GM12878 (cell line): Measurements from ENCODE around the gene SPINK5. TPM values are rescaled to one million over a fixed set of nuclear protein-coding genes. Genes with fewer than 3 reads are reported as not detected.

Experiments used
- ATAC-seq: fragments of 200-7000 bp; cut with Tn5 transposase; 3 replicates; pipeline ENCODE4 v1.9.1; 2020; ENCODE audit warnings: mild to moderate bottlenecking, moderate library complexity
- BruUV-seq: library from RNA; stranded (reverse); fragments of 400-500 nt; replicated peaks from 2 replicates; lab custom pipeline; 2021; lab: Mats Ljungman, UMichigan
- CTCF ChIA-PET: fragments of 300-600 bp; sonication (Branson Sonifier 250); formaldehyde crosslinking; extraction: SDS; loops from one replicate; lab custom pipeline; 2021; ENCODE audit warnings: inconsistent platforms; lab: Yijun Ruan, JAX
- POLR2A ChIA-PET: fragments of 350-600 bp; formaldehyde crosslinking; extraction: SDS; loops from one replicate; lab custom pipeline; 2021; ENCODE audit warnings: inconsistent platforms; lab: Charles Lee
- RAD21 ChIA-PET: fragments of 300-600 bp; sonication (Branson Sonifier 250); formaldehyde crosslinking; loops from one replicate; lab custom pipeline; 2023; ENCODE audit warnings: antibody characterized with exemption; ENCODE audit not compliant: unreplicated experiment; lab: Charles Lee
- SMC1A ChIA-PET: fragments of 300-600 bp; sonication (Branson Sonifier 250); formaldehyde crosslinking; loops from one replicate; lab custom pipeline; 2023; ENCODE audit not compliant: unreplicated experiment, uncharacterized antibody; lab: Charles Lee
- DNase-seq: peaks from one replicate; pipeline ENCODE4 v3.0.0-alpha.2; 2011; ENCODE audit warnings: low read depth, low spot score
- FAIRE-seq: peaks from 3 replicates; lab custom pipeline; 2011; peaks lifted over from hg19 to GRCh38; lab: Jason Lieb, UNC
- H2AFZ ChIP-seq: 2 replicates; pipeline ENCODE4 v1.6.0; 2011; ENCODE audit warnings: low read depth, low read length, control low read depth; ENCODE audit not compliant: control insufficient read depth
- H3K27ac ChIP-seq: 2 replicates; pipeline ENCODE4 v1.5.1; 2011; ENCODE audit warnings: control low read depth; ENCODE audit not compliant: control insufficient read depth, insufficient read depth
- H3K27me3 ChIP-seq, 2 experiments: replicated peaks in 1 of 2; 2 replicates each; pipeline versions ENCODE4 v1.6.0 to v1.6.1; 2011; ENCODE audit warnings: low read length in 1 of 2; ENCODE audit not compliant: control insufficient read depth in 2 of 2, insufficient read depth in 2 of 2
- H3K36me3 ChIP-seq, 2 experiments: 2 replicates each; pipeline ENCODE4 v1.5.1; 2011; ENCODE audit warnings: low read length in 1 of 2; ENCODE audit not compliant: control insufficient read depth in 2 of 2, insufficient read depth in 2 of 2
- H3K4me1 ChIP-seq: 2 replicates; pipeline ENCODE4 v1.6.1; 2011; ENCODE audit warnings: mild to moderate bottlenecking, low read length, moderate library complexity, mixed read lengths; ENCODE audit not compliant: control insufficient read depth, insufficient read depth
- H3K4me2 ChIP-seq: 2 replicates; pipeline ENCODE4 v1.6.0; 2011; ENCODE audit warnings: control low read depth; ENCODE audit not compliant: control insufficient read depth, insufficient read depth
- H3K4me3 ChIP-seq: fragments of 200-600 bp; sonication (generic); 2 replicates; pipeline ENCODE4 v1.5.1; 2016
- H3K79me2 ChIP-seq: 2 replicates; pipeline ENCODE4 v1.6.0; 2011; ENCODE audit warnings: low read length; ENCODE audit not compliant: control insufficient read depth, insufficient read depth
- H3K9ac ChIP-seq: 2 replicates; pipeline ENCODE4 v1.8.0; 2011; ENCODE audit warnings: low read length, control low read depth, mixed read lengths; ENCODE audit not compliant: control insufficient read depth, insufficient read depth
- H3K9me3 ChIP-seq: replicated peaks from 3 replicates; pipeline ENCODE4 v1.5.1; 2011; ENCODE audit warnings: mild to moderate bottlenecking, low read length; ENCODE audit not compliant: control insufficient read depth, insufficient read depth
- H4K20me1 ChIP-seq: 2 replicates; pipeline ENCODE4 v1.6.0; 2011; ENCODE audit not compliant: control insufficient read depth, insufficient read depth
- BCL11A ChIP-seq: IDR thresholded peaks from 2 replicates; pipeline ENCODE4 v1.6.1; 2011; ENCODE audit warnings: low read depth, low read length
- BCLAF1 ChIP-seq: fragments of 450-650 bp; IDR thresholded peaks from 2 replicates; pipeline ENCODE4 v1.6.1; 2017; ENCODE audit warnings: antibody characterized with exemption, mild to moderate bottlenecking, moderate library complexity
- CUX1 ChIP-seq: IDR thresholded peaks from 2 replicates; pipeline ENCODE4 v1.6.1; 2012; ENCODE audit warnings: improper control_type of control experiment, low read depth, low read length; ENCODE audit not compliant: insufficient replicate concordance
- E4F1 ChIP-seq: fragments of 450-650 bp; IDR thresholded peaks from 2 replicates; pipeline ENCODE4 v1.6.1; 2018; ENCODE audit warnings: borderline replicate concordance, mild to moderate bottlenecking; ENCODE audit not compliant: partially characterized antibody
- ELK1 ChIP-seq: IDR thresholded peaks from 2 replicates; pipeline ENCODE4 v1.6.1; 2012; ENCODE audit warnings: low read depth, low read length, improper control_type of control experiment
- IKZF2 ChIP-seq, 2 experiments: fragments of 450-650 bp; IDR thresholded peaks; 2 replicates each; pipeline ENCODE4 v1.6.1; 2017; ENCODE audit warnings: mild to moderate bottlenecking in 2 of 2, moderate library complexity in 2 of 2
- MTA3 ChIP-seq: IDR thresholded peaks from 2 replicates; pipeline ENCODE4 v1.6.1; 2012; ENCODE audit warnings: low read length, inconsistent platforms, borderline replicate concordance
- MXI1 ChIP-seq: fragments of 150-350 bp; IDR thresholded peaks from 2 replicates; pipeline ENCODE4 v1.6.1; 2011; ENCODE audit warnings: low read depth, mild to moderate bottlenecking, inconsistent platforms, low read length, improper control_type of control experiment
- MYB ChIP-seq: fragments of 150-350 bp; IDR thresholded peaks from 2 replicates; pipeline ENCODE4 v1.6.1; 2014; ENCODE audit warnings: mild to moderate bottlenecking, low read depth, low read length, borderline replicate concordance
- NR2C2 ChIP-seq: IDR thresholded peaks from 2 replicates; pipeline ENCODE4 v1.6.1; 2011; ENCODE audit warnings: borderline replicate concordance, low read depth; ENCODE audit not compliant: control insufficient read depth, insufficient read length
- NRF1 ChIP-seq: conservative IDR thresholded peaks from 2 replicates; pipeline ENCODE4 v1.6.1; 2011; ENCODE audit warnings: mild to moderate bottlenecking, low read depth, low read length, improper control_type of control experiment
- RBBP5 ChIP-seq: fragments of 200-600 bp; sonication (generic); conservative IDR thresholded peaks from 2 replicates; pipeline ENCODE4 v1.6.1; 2016
- SMARCA5 ChIP-seq: fragments of 450-650 bp; IDR thresholded peaks from 2 replicates; pipeline ENCODE4 v1.6.1; 2017; ENCODE audit warnings: mild to moderate bottlenecking
- WGBS: methylation state at CpG from one replicate; pipeline ENCODE4 v1.1.6; 2016; ENCODE audit warnings: low lambda C conversion rate; ENCODE audit not compliant: insufficient replicate concordance, insufficient coverage; ENCODE audit errors: missing lambda C conversion rate; 5-methylcytosine and 5-hydroxymethylcytosine counted together
- in situ Hi-C: fragments of 300-500 bp; cut with MboI; formaldehyde crosslinking; loops from 9 replicates; pipeline ENCODE4 v1.14.3; 2018; ENCODE audit warnings: mixed read lengths
- intact Hi-C: fragments of 100-400 bp; cut with micrococcal nuclease; formaldehyde crosslinking; loops from one replicate; pipeline ENCODE4 v1.14.2; 2022; ENCODE audit not compliant: unreplicated experiment
- polyA plus RNA-seq, 11 experiments: library from polyadenylated mRNA; depleted of rRNA in 4 of 11; unstranded in 6 of 11; stranded (reverse) in 5 of 11; fragments of >200 nt; fragmentation: Nextera tagmentation in 4 of 11; fragmentation: Illumina TruSeq in 1 of 11; extraction: Ambion mirVana in 4 of 11; extraction: Trizol in 1 of 11; gene quantifications; 1 replicate in 1 of 11; 2 replicates in 10 of 11; pipeline versions ENCODE4 v1.2.1 to v1.2.3, GENCODE V29; 2011 to 2016; ENCODE audit warnings: inconsistent platforms in 2 of 11, missing spikeins in 2 of 11, low read depth in 1 of 11
- total RNA-seq, 4 experiments: library from RNA; depleted of rRNA in 3 of 4; stranded (reverse); fragments of >200 nt in 3 of 4; fragmentation: Illumina TruSeq in 1 of 4; extraction: Trizol in 1 of 4; gene quantifications; 2 replicates each; pipeline versions ENCODE4 v1.2.1 to v1.2.3, GENCODE V29; 2013 to 2021

SPINK5 gene
- total and polyA plus RNA-seq, 10 of the 15 experiments (the other 5 are each of a cell fraction or from before 2014, with no cell fraction given): 0.04 to 0.09 TPM; not detected in 8

- Histone ChIP-seq H3K27me3 (no peaks in the 10 kb centered on the region), H3K9me3 (no peaks in the 10 kb centered on the region), H3K9ac (no peak overlapping the region), H3K4me1 (no peaks in the 10 kb centered on the region), H4K20me1 (no peaks in the 10 kb centered on the region), H3K36me3 (no peaks in the 10 kb centered on the region), H3K4me3 (no peak overlapping the region), H3K4me2 (no peak overlapping the region), H2AFZ (no peak overlapping the region), H3K79me2 (no peaks in the 10 kb centered on the region), H3K27ac (no peak overlapping the region)
- DNase-seq (no peak), FAIRE-seq (no peak), ATAC-seq (no peak)
- in situ Hi-C loops: loop anchor here (5.0 to 25.0 kb wide), 3 partner anchors 311 to 861 kb away; no protein-coding TSS in a partner anchor
- 0% methylated on average over 2 of the region's 2 CpGs for WGBS
- SMC1A ChIA-PET: no interaction called here
- RAD21 ChIA-PET: no interaction called here
- POLR2A ChIA-PET: no interaction called here
- BruUV-seq: no TSS peak
- CTCF ChIA-PET: interaction anchor here (0.9 kb wide), 1 partner anchor 198 kb away, joined by 3 read pairs; no protein-coding TSS in a partner anchor
- intact Hi-C loops: loop anchor here (5.0 to 10.0 kb wide), 3 partner anchors 176 to 781 kb away; no protein-coding TSS in a partner anchor
- TF ChIP-seq RBBP5: no peak
- TF ChIP-seq ELK1: no peak
- no peak for TF ChIP-seq BCL11A
- no peak for TF ChIP-seq MYB
- no peak for TF ChIP-seq E4F1
- no peak for TF ChIP-seq CUX1
- no peak for TF ChIP-seq BCLAF1
- TF ChIP-seq NRF1: no peak
- TF ChIP-seq SMARCA5: no peak
- TF ChIP-seq MTA3: no peak
- no peak for TF ChIP-seq NR2C2
- TF ChIP-seq MXI1: no peak
- no peak for TF ChIP-seq IKZF2 (IDR thresholded peaks at IDR 0.05)
Observed at GRCh38 chr5:148176480-148176879, 112.7 kb downstream of the SPINK5 start.
